AG08395 (cell line): ENCODE data around the gene TSTD1.
A peak's percentile ranks its signal among the peaks of the same experiment; 100 is the strongest.
"Not testable (repeated sequence)": the region's sequence is repeated elsewhere in the genome, so short reads cannot be mapped to it uniquely, and the experiment has no call there.

ENCODE experiments used
- DNase-seq: peaks from one replicate; pipeline ENCODE4 v3.0.0; 2012; ENCODE audit warnings: mixed read lengths, low spot score

The TSTD1 gene

DNA sequence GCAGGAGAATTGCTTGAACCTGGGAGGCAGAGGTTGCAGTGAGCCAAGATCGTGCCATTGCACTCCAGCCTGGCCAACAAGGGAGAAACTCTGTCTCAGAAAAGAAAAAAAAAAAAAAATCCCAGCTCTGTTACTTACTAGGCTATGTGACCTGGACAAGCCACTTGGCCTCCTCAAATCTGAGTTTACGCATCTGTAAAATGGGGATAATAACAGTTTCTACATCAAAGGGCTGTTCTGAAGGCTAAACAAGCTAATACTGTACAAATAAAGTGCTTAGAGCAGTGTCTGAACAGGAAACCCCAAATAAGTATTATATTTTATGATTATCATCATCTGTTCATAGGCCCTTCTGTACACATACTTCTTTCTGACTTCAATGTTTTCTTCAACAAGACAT lies 31.4 kb downstream of the TSTD1 start:
- DNase-seq: no peak

- DNase-seq: no peak
Observed at GRCh38 chr1:161006563-161006962, 32.2 kb downstream of the TSTD1 start.

DNA sequence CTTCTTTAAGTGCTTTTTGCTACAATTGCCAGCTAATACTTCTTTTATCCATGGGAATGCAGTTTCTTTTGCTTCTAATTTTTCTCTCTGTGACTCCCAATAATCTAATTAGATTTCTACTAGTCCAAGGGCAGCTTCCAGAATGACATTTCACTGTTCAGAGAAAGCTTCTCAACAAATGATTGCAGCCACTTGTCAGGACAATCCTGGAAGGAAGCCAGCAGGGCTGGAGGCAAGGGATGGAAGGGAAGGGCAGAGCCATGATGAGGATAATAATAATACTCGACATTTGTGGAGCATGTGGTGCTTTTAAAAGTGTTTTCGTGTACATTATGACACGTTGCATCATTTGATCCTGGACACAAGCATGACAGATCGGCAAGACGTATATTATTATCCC lies 37.2 kb downstream of the TSTD1 start:
- no peak for DNase-seq

DNA sequence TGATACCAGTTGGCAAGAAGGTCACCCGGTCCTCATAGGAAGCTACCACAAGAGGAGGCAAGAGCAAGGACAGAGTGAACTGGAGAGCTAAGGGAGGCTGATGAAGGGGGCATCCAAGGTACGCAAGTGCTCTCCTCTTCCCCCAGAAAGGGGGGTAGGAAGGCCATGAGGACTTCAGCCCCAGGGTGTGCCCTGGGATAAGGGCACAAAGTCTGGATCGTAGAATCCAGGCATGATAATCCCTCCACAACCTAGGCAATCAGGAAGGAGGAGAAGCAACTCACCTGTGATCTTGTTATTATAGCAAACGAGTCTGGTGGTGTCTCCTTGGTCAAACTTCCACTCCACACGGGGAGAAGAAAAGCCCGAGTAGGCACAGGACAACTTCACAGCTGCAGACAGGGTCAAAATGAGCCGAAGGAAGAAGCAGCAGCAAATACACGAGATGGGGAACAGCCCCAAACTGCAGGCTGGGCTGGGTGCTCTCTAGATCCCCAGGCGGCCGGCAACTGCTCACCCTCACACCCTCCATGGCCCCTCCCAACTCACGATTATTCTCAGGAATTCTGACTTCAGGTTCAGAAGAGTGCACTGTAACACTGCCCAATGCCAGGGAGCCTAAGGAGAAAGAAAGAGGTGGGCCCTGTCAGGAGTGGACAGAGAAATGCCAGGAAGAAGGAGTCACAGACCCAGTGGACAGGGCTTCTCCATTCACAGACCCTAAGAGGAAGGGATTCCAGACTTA lies 37.9 kb downstream of the TSTD1 start:
- DNase-seq: no peak

DNA sequence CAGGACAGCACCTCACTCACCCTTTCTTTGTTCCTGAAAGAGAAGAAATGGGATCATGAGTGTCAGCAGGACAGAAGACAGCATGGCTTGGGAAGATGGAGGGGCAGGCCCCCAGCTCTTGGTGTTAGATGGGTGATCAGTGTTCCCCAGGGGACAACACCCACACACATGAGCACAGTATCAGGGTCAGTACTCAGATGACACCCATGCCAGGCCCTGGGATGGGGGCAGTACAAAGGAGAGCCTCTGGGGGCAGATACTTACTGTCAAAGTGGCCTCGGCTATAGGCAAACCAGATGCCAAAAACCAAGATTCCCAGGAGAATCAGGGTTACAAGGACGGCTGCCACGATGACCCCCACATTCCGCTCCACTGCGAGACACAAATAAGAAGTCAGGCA lies 39.4 kb downstream of the TSTD1 start:
- no peak for DNase-seq

- DNase-seq: peak; percentile 69
Observed at GRCh38 chr1:160997323-160998038, 41.3 kb downstream of the TSTD1 start.

- DNase-seq: no peak
Observed at GRCh38 chr1:160996178-160996577, 42.6 kb downstream of the TSTD1 start.

DNA sequence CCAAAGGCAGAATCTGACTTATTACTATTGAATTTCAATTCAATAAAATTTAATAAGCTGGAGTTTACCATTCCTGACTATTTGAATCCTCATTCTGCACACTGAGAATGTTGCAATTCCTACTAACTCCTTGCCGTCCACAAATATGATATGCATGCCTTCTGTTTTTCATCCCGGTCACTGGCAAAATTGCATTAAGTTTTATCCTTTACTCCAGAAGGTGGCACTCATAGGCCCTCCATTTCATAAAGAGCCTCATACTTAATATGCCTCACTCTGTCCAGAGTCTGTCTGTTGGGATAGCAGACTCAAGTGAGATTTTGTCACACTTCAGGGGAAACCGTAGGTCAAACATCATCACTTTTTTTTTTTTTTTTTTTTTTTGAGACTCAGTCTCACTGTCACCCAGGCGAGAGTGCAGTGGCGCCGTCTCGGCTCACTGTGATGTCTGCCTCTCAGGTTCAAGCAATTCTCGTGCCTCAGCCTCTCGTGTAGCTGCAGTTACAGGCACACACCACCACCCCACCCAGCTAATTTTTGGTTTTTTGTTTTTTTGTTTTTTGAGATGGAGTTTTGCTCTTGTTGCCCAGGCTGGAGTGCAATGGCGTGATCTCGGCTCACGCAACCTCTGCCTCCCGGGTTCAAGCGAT lies 45.1 kb downstream of the TSTD1 start:
- DNase-seq: peak; percentile 69

GRCh38 chr1:160992036-160992435 lies 46.7 kb downstream of the TSTD1 start:
- not testable (repeated sequence) for DNase-seq
